ENCODE measurements around the gene SINHCAF. TPM values are rescaled to one million over a fixed set of nuclear protein-coding genes. Genes with fewer than 3 reads are reported as not detected.
A peak's percentile ranks its signal among the peaks of the same experiment; 100 is the strongest.

The SINHCAF gene
- total and polyA plus RNA-seq, 4 donors: 23.4 to 67.0 (median 33.8) TPM

DNA sequence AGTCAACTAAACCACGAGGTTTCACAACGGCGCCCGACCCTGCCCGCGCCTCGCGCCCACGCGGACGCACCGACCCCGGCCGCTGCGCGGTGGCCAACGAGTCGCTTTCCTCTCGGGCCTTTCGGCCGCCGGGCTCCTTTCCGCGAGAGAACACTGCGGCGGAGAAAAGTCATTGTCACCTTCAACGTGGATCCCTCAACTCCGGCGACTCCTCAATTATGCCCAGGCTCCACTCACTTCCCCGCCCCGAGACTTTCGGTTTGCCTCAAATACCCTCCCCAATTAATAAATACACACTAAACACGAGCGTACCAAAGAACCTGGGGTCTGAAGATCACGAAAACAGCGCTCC is 450 bp downstream of the SINHCAF start:
- Histone ChIP-seq H3K27ac (ENCODE audit: low read depth in 1 of 2, low read length in 1 of 2) (peak overlapping the region; percentile 89 to 91), H3K27me3 (ENCODE audit: control insufficient read depth in 3 of 3, insufficient read depth in 3 of 3, low read length in 2 of 3) (no peaks in the 10 kb centered on the region), H3K9ac (ENCODE audit: insufficient read depth in 1 of 2, low read length in 2 of 2) (peak overlapping the region; percentile 88 to 98), H3K4me3 (peak overlapping the region; percentile 70), H3K4me1 (ENCODE audit: control insufficient read depth in 5 of 5, insufficient read depth in 5 of 5, low read length in 5 of 5) (peaks cover 0 to 9% (median 0%) of the 10 kb centered on the region in 5 donors), H3K9me3 (ENCODE audit: control insufficient read depth in 4 of 4, insufficient read depth in 3 of 4, low read length in 3 of 4) (no peaks in the 10 kb centered on the region), H3K36me3 (ENCODE audit: control insufficient read depth in 4 of 4, insufficient read depth in 4 of 4, low read length in 4 of 4) (no peaks in the 10 kb centered on the region)
- ATAC-seq (ENCODE audit: insufficient read depth, low FRiP score) (no peak), DNase-seq (no peak)
- WGBS, 2 donors: 0% methylated on average over 36 of the region's 36 CpGs
- TF ChIP-seq, protein P1, sequence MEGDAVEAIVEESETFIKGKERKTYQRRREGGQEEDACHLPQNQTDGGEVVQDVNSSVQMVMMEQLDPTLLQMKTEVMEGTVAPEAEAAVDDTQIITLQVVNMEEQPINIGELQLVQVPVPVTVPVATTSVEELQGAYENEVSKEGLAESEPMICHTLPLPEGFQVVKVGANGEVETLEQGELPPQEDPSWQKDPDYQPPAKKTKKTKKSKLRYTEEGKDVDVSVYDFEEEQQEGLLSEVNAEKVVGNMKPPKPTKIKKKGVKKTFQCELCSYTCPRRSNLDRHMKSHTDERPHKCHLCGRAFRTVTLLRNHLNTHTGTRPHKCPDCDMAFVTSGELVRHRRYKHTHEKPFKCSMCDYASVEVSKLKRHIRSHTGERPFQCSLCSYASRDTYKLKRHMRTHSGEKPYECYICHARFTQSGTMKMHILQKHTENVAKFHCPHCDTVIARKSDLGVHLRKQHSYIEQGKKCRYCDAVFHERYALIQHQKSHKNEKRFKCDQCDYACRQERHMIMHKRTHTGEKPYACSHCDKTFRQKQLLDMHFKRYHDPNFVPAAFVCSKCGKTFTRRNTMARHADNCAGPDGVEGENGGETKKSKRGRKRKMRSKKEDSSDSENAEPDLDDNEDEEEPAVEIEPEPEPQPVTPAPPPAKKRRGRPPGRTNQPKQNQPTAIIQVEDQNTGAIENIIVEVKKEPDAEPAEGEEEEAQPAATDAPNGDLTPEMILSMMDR (IDR thresholded peaks at IDR 0.05; ENCODE audit: control extremely low read depth, extremely low read depth): no peak

- peak; percentile 31 for ATAC-seq (ENCODE audit: insufficient read depth, low FRiP score)
- Histone ChIP-seq H3K9ac (ENCODE audit: insufficient read depth in 1 of 2, low read length in 2 of 2) (peak overlapping the region; percentile 88 to 98), H3K27me3 (ENCODE audit: control insufficient read depth in 3 of 3, insufficient read depth in 3 of 3, low read length in 2 of 3) (no peaks in the 10 kb centered on the region), H3K4me3 (peak overlapping the region; percentile 70), H3K9me3 (ENCODE audit: control insufficient read depth in 4 of 4, insufficient read depth in 3 of 4, low read length in 3 of 4) (no peaks in the 10 kb centered on the region), H3K27ac (ENCODE audit: low read depth in 1 of 2, low read length in 1 of 2) (peak overlapping the region; percentile 89 to 91), H3K36me3 (ENCODE audit: control insufficient read depth in 4 of 4, insufficient read depth in 4 of 4, low read length in 4 of 4) (no peaks in the 10 kb centered on the region), H3K4me1 (ENCODE audit: control insufficient read depth in 5 of 5, insufficient read depth in 5 of 5, low read length in 5 of 5) (peaks cover 0 to 14% (median 0%) of the 10 kb centered on the region in 5 donors)
- TF ChIP-seq, protein P1 (IDR thresholded peaks at IDR 0.05; ENCODE audit: control extremely low read depth, extremely low read depth): no peak
- DNase-seq: peak; percentile 69 to 74 (median 73)
- WGBS, 2 donors: 0% methylated on average over 67 to 69 of the region's 69 CpGs
Observed at GRCh38 chr12:31324845-31325523, 966 bp downstream of the SINHCAF start.

- peak; percentile 62 for ATAC-seq (ENCODE audit: insufficient read depth, low FRiP score)
- peak overlapping the region; percentile 89 to 91 for H3K27ac ChIP-seq (ENCODE audit: low read depth in 1 of 2, low read length in 1 of 2)
- DNase-seq: peak; percentile 84 to 86 (median 85)
- no peaks in the 10 kb centered on the region for H3K36me3 ChIP-seq (ENCODE audit: control insufficient read depth in 4 of 4, insufficient read depth in 4 of 4, low read length in 4 of 4)
- TF ChIP-seq, protein P1 (IDR thresholded peaks at IDR 0.05; ENCODE audit: control extremely low read depth, extremely low read depth): no peak
- peak overlapping the region; percentile 88 to 98 for H3K9ac ChIP-seq (ENCODE audit: insufficient read depth in 1 of 2, low read length in 2 of 2)
- no peaks in the 10 kb centered on the region for H3K9me3 ChIP-seq (ENCODE audit: control insufficient read depth in 4 of 4, insufficient read depth in 3 of 4, low read length in 3 of 4)
- no peaks in the 10 kb centered on the region for H3K27me3 ChIP-seq (ENCODE audit: control insufficient read depth in 3 of 3, insufficient read depth in 3 of 3, low read length in 2 of 3)
- WGBS, 2 donors: 0 to 1% methylated on average over 74 to 81 of the region's 81 CpGs
- H3K4me3 ChIP-seq: peak overlapping the region; percentile 70
- peaks cover 0 to 15% (median 0%) of the 10 kb centered on the region in 5 donors for H3K4me1 ChIP-seq (ENCODE audit: control insufficient read depth in 5 of 5, insufficient read depth in 5 of 5, low read length in 5 of 5)
Observed at GRCh38 chr12:31324116-31324844, 1.7 kb downstream of the SINHCAF start.
